ENCODE data around the gene S100A9. TPM values are rescaled to one million over a fixed set of nuclear protein-coding genes. Genes with fewer than 3 reads are reported as not detected.

Gene S100A9
- total RNA-seq, 1 experiment from 2014 or later = 0.33 TPM

GRCh38 chr1:153364766-153365666 is 7.4 kb downstream of the S100A9 start:
- DNase-seq (ENCODE audit: low spot score) = no peak
- TF ChIP-seq ZNF532 (CRISPR knock-in tag; IDR thresholded peaks at IDR 0.05; ENCODE audit: borderline replicate concordance) = no peak
- no peaks in the 10 kb centered on the region for H3K4me1 Mint-ChIP-seq
- H3K36me3 Mint-ChIP-seq = no peaks in the 10 kb centered on the region
- H3K27me3 Mint-ChIP-seq (ENCODE audit: low read depth) = no peaks in the 10 kb centered on the region; the same call in none of the 2 replicates
- H3K9me3 Mint-ChIP-seq = no peaks in the 10 kb centered on the region
- CTCF ChIA-PET = interaction anchor here (0.6 to 3.2 kb wide), 3 partner anchors 9 to 460 kb away, joined by 3 to 14 read pairs (median 4); partner anchors contain the start of gene S100A13
- no peak for ATAC-seq
- H3K4me3 Mint-ChIP-seq = no peak overlapping the region
- POLR2A ChIA-PET = no interaction called here
- H3K27ac Mint-ChIP-seq = no peak overlapping the region

- Mint-ChIP-seq H3K27ac (no peak overlapping the region), H3K36me3 (no peaks in the 10 kb centered on the region), H3K4me1 (no peaks in the 10 kb centered on the region), H3K9me3 (no peaks in the 10 kb centered on the region), H3K4me3 (no peak overlapping the region), H3K27me3 (ENCODE audit: low read depth) (peaks cover 4% of the 10 kb centered on the region)
- ATAC-seq (no peak), DNase-seq (ENCODE audit: low spot score) (no peak)
- TF ChIP-seq FOXJ3 (CRISPR knock-in tag; IDR thresholded peaks at IDR 0.05; ENCODE audit: borderline replicate concordance) (no peak), ZMAT4 (CRISPR knock-in tag; IDR thresholded peaks at IDR 0.05) (no peak)
- ChIA-PET CTCF (interaction anchor here (1.2 to 3.2 kb wide), 2 partner anchors 10 to 262 kb away, joined by 3 to 14 read pairs; partner anchors contain the start of gene S100A13), POLR2A (interaction anchor here (0.6 kb wide), 1 partner anchor 379 kb away, joined by 4 read pairs; no protein-coding TSS in a partner anchor)
Measured at GRCh38 chr1:153365696-153366095, 8.0 kb downstream of the S100A9 start.

- ChIA-PET POLR2A (interaction anchor here (0.6 kb wide), 1 partner anchor 379 kb away, joined by 4 read pairs; no protein-coding TSS in a partner anchor), CTCF (interaction anchor here (3.2 kb wide), 1 partner anchor 11 kb away, joined by 14 read pairs; no protein-coding TSS in a partner anchor)
- H3K9me3 Mint-ChIP-seq = no peaks in the 10 kb centered on the region
- no peaks in the 10 kb centered on the region for H3K4me1 Mint-ChIP-seq
- H3K36me3 Mint-ChIP-seq = no peaks in the 10 kb centered on the region
- no peak for DNase-seq (ENCODE audit: low spot score)
- H3K27me3 Mint-ChIP-seq (ENCODE audit: low read depth) = peaks cover 5% of the 10 kb centered on the region
- H3K27ac Mint-ChIP-seq = no peak overlapping the region
- ATAC-seq = no peak
- H3K4me3 Mint-ChIP-seq = no peak overlapping the region
- TF ChIP-seq GTF2I (CRISPR knock-in tag; conservative IDR thresholded peaks at IDR 0.05) (no peak), CREB1 (CRISPR knock-in tag; IDR thresholded peaks at IDR 0.05) (no peak), PRDM15 (CRISPR knock-in tag; IDR thresholded peaks at IDR 0.05) (no peak), SOX15 (CRISPR knock-in tag; IDR thresholded peaks at IDR 0.05) (no peak), HMGA2 (CRISPR knock-in tag; IDR thresholded peaks at IDR 0.05) (no peak), IRF2 (CRISPR knock-in tag; IDR thresholded peaks at IDR 0.05; ENCODE audit: borderline replicate concordance, low read depth) (no peak), NFYB (CRISPR knock-in tag; conservative IDR thresholded peaks at IDR 0.05; ENCODE audit: low read depth) (no peak), E2F5 (CRISPR knock-in tag; IDR thresholded peaks at IDR 0.05) (no peak), RELA (CRISPR knock-in tag; IDR thresholded peaks at IDR 0.05; ENCODE audit: borderline replicate concordance) (no peak), TEAD1 (CRISPR knock-in tag; IDR thresholded peaks at IDR 0.05) (no peak), MLX (CRISPR knock-in tag; IDR thresholded peaks at IDR 0.05) (no peak), ELF4 (CRISPR knock-in tag; IDR thresholded peaks at IDR 0.05; ENCODE audit: low read depth) (no peak), ZNF425 (CRISPR knock-in tag; conservative IDR thresholded peaks at IDR 0.05) (no peak), ZNF423 (CRISPR knock-in tag; IDR thresholded peaks at IDR 0.05) (no peak), ZNF138 (CRISPR knock-in tag; conservative IDR thresholded peaks at IDR 0.05) (no peak)
Measured at GRCh38 chr1:153366261-153366660, 8.6 kb downstream of the S100A9 start.
